Neural progenitor cell (in vitro differentiated cells): ENCODE measurements around the gene CDH12. TPM values are rescaled to one million over a fixed set of nuclear protein-coding genes. Genes with fewer than 3 reads are reported as not detected.

Experiments
- DNase-seq: peaks from one replicate; pipeline ENCODE4 v3.0.0-alpha.2; 2016; ENCODE audit warnings: low spot score
- H2AFZ ChIP-seq: fragments of 200-600 bp; sonication (generic); replicated peaks from 2 replicates; pipeline ENCODE4 v1.6.1; 2016; ENCODE audit warnings: antibody characterized with exemption
- H3F3A ChIP-seq: fragments of 200-600 bp; sonication (generic); 2 replicates; pipeline ENCODE4 v1.6.1; 2016; ENCODE audit warnings: antibody characterized with exemption, low read depth
- H3K27ac ChIP-seq: fragments of 200-600 bp; sonication (generic); 2 replicates; pipeline ENCODE4 v1.5.1; 2016; ENCODE audit warnings: mild to moderate bottlenecking
- H3K27me3 ChIP-seq: fragments of 200-600 bp; sonication (generic); 2 replicates; pipeline ENCODE4 v1.6.1; 2016; ENCODE audit warnings: mild to moderate bottlenecking, moderate library complexity
- H3K36me3 ChIP-seq: fragments of 200-600 bp; sonication (generic); 2 replicates; pipeline ENCODE4 v1.5.1; 2016
- H3K4me1 ChIP-seq: fragments of 200-600 bp; sonication (generic); 2 replicates; pipeline ENCODE4 v1.6.1; 2016; ENCODE audit warnings: mixed run types
- H3K4me2 ChIP-seq: fragments of 200-600 bp; sonication (generic); 2 replicates; pipeline ENCODE4 v1.6.1; 2016
- H3K4me3 ChIP-seq: fragments of 200-600 bp; sonication (generic); 2 replicates; pipeline ENCODE4 v1.5.1; 2016
- H3K79me2 ChIP-seq: fragments of 200-600 bp; sonication (generic); 2 replicates; pipeline ENCODE4 v1.6.1; 2016; ENCODE audit warnings: low read depth
- H3K9ac ChIP-seq: fragments of 200-600 bp; sonication (generic); 2 replicates; pipeline ENCODE4 v1.6.1; 2016
- H3K9me3 ChIP-seq: fragments of 200-600 bp; sonication (generic); 2 replicates; pipeline ENCODE4 v1.5.1; 2016; ENCODE audit warnings: low read depth
- H4K20me1 ChIP-seq: fragments of 200-600 bp; sonication (generic); 2 replicates; pipeline ENCODE4 v1.6.1; 2016; ENCODE audit warnings: low read depth
- H3K27ac Mint-ChIP-seq: 3 replicates; pipeline ENCODE4 v1.8.0; 2021; ENCODE audit warnings: mixed read lengths
- H3K27me3 Mint-ChIP-seq: 2 replicates; pipeline ENCODE4 v1.8.0; 2022; ENCODE audit warnings: low read depth, mild to moderate bottlenecking, inconsistent platforms, moderate library complexity, mixed read lengths; ENCODE audit not compliant: insufficient read depth
- H3K36me3 Mint-ChIP-seq: 3 replicates; pipeline ENCODE4 v1.8.0; 2021; ENCODE audit warnings: mixed read lengths
- H3K4me1 Mint-ChIP-seq: 3 replicates; pipeline ENCODE4 v1.8.0; 2021; ENCODE audit warnings: mixed read lengths
- H3K4me3 Mint-ChIP-seq: 3 replicates; pipeline ENCODE4 v1.8.0; 2021; ENCODE audit warnings: mild to moderate bottlenecking, moderate library complexity, mixed read lengths
- H3K9me3 Mint-ChIP-seq: 3 replicates; pipeline ENCODE4 v1.8.0; 2020; ENCODE audit warnings: mixed read lengths
- CTCF ChIP-seq: fragments of 200-600 bp; sonication (generic); IDR thresholded peaks from 2 replicates; pipeline ENCODE4 v1.5.1; 2017; ENCODE audit warnings: antibody characterized with exemption, mild to moderate bottlenecking
- EZH2 ChIP-seq: fragments of 200-600 bp; sonication (generic); IDR thresholded peaks from 2 replicates; pipeline ENCODE4 v1.6.1; 2017; ENCODE audit warnings: antibody characterized with exemption, mild to moderate bottlenecking, moderate library complexity
- EZH2phosphoT487 ChIP-seq: fragments of 200-600 bp; sonication (generic); IDR thresholded peaks from 2 replicates; pipeline ENCODE4 v1.6.1; 2017; ENCODE audit warnings: antibody characterized with exemption
- total RNA-seq: library from RNA; depleted of rRNA; stranded (reverse); fragments of >200 nt; gene quantifications from 2 replicates; pipeline ENCODE4 v1.2.3, GENCODE V29; 2015; ENCODE audit warnings: low replicate concordance

CDH12 gene
- total RNA-seq, 1 donor from 2014 or later, result not detected

GRCh38 chr5:21711866-21712758 lies 1141.0 kb downstream of the CDH12 start:
- no peak for TF ChIP-seq CTCF
- TF ChIP-seq EZH2, result no peak
- no peak for TF ChIP-seq EZH2phosphoT487
- Histone ChIP-seq H3K9ac (no peak overlapping the region), H3K9me3 (no peaks in the 10 kb centered on the region), H3K27me3 (no peaks in the 10 kb centered on the region), H2AFZ (no peak overlapping the region), H3K27ac (no peak overlapping the region), H3K4me1 (no peaks in the 10 kb centered on the region), H3F3A (peaks cover 9% of the 10 kb centered on the region), H3K4me3 (no peak overlapping the region), H3K79me2 (no peaks in the 10 kb centered on the region), H4K20me1 (no peaks in the 10 kb centered on the region), H3K4me2 (no peak overlapping the region), H3K36me3 (no peaks in the 10 kb centered on the region)
- DNase-seq, result no peak
- Mint-ChIP-seq H3K9me3 (peaks cover 3% of the 10 kb centered on the region), H3K36me3 (no peaks in the 10 kb centered on the region), H3K4me1 (peaks cover 9% of the 10 kb centered on the region), H3K27ac (no peak overlapping the region), H3K4me3 (no peak overlapping the region), H3K27me3 (no peaks in the 10 kb centered on the region)

GRCh38 chr5:21709770-21710169 lies 1143.4 kb downstream of the CDH12 start:
- Histone ChIP-seq H3K9ac (no peak overlapping the region), H3K4me3 (no peak overlapping the region), H3K4me1 (no peaks in the 10 kb centered on the region), H2AFZ (no peak overlapping the region), H3K79me2 (no peaks in the 10 kb centered on the region), H4K20me1 (no peaks in the 10 kb centered on the region), H3K9me3 (no peaks in the 10 kb centered on the region), H3K36me3 (no peaks in the 10 kb centered on the region), H3K27ac (no peak overlapping the region), H3K4me2 (no peak overlapping the region), H3K27me3 (no peaks in the 10 kb centered on the region), H3F3A (peaks cover 9% of the 10 kb centered on the region)
- H3K4me3 Mint-ChIP-seq, result no peak overlapping the region
- TF ChIP-seq CTCF (no peak), EZH2 (no peak), EZH2phosphoT487 (no peak)
- H3K36me3 Mint-ChIP-seq, result no peaks in the 10 kb centered on the region
- peaks cover 9% of the 10 kb centered on the region for H3K4me1 Mint-ChIP-seq
- H3K27ac Mint-ChIP-seq, result no peak overlapping the region
- H3K27me3 Mint-ChIP-seq, result no peaks in the 10 kb centered on the region
- no peak for DNase-seq
- H3K9me3 Mint-ChIP-seq, result no peaks in the 10 kb centered on the region

GRCh38 chr5:21704974-21705668 lies 1148.0 kb downstream of the CDH12 start:
- no peak for DNase-seq
- Histone ChIP-seq H3K4me1 (peaks cover 14% of the 10 kb centered on the region), H3K27me3 (no peaks in the 10 kb centered on the region), H3K4me3 (no peak overlapping the region), H3F3A (no peaks in the 10 kb centered on the region), H4K20me1 (no peaks in the 10 kb centered on the region), H3K27ac (no peak overlapping the region), H3K9ac (no peak overlapping the region), H2AFZ (no peak overlapping the region), H3K36me3 (no peaks in the 10 kb centered on the region), H3K79me2 (no peaks in the 10 kb centered on the region), H3K9me3 (no peaks in the 10 kb centered on the region), H3K4me2 (no peak overlapping the region)
- Mint-ChIP-seq H3K27me3 (peaks cover 4% of the 10 kb centered on the region), H3K4me3 (no peak overlapping the region), H3K27ac (no peak overlapping the region), H3K4me1 (peaks cover 5% of the 10 kb centered on the region), H3K36me3 (no peaks in the 10 kb centered on the region), H3K9me3 (peaks cover 2% of the 10 kb centered on the region)
- TF ChIP-seq CTCF, result no peak
- no peak for TF ChIP-seq EZH2phosphoT487
- no peak for TF ChIP-seq EZH2
